HEK293T (cell line): ENCODE results near the gene SLC13A1.
"Not testable (repeated sequence)": the region's sequence is repeated elsewhere in the genome, so short reads cannot be mapped to it uniquely, and the experiment has no call there.

Source experiments
- CTCF ChIA-PET: fragments of 350-600 bp; formaldehyde crosslinking; extraction: SDS; loops from one replicate; lab custom pipeline; 2021; ENCODE audit warnings: antibody characterized with exemption, inconsistent platforms; lab: Yijun Ruan, JAX
- POLR2A ChIA-PET: fragments of 350-600 bp; formaldehyde crosslinking; extraction: SDS; loops from one replicate; lab custom pipeline; 2020; ENCODE audit warnings: antibody characterized with exemption, inconsistent platforms; lab: Yijun Ruan, JAX
- DNase-seq: peaks from one replicate; pipeline ENCODE4 v3.0.0; 2012; ENCODE audit warnings: mixed read lengths; ENCODE audit errors: extremely low spot score
- ARNT ChIP-seq: fragments of 450-650 bp; IDR thresholded peaks from 2 replicates; pipeline ENCODE4 v1.6.1; 2017; ENCODE audit warnings: mild to moderate bottlenecking
- BHLHE40 ChIP-seq: fragments of 450-650 bp; IDR thresholded peaks from 2 replicates; pipeline ENCODE4 v1.6.1; 2016; ENCODE audit warnings: mild to moderate bottlenecking, moderate library complexity, borderline replicate concordance
- CTBP1 ChIP-seq: fragments of 450-650 bp; IDR thresholded peaks from 2 replicates; pipeline ENCODE4 v1.6.1; 2016; ENCODE audit warnings: borderline replicate concordance
- ELF4 ChIP-seq: fragments of 450-650 bp; IDR thresholded peaks from 2 replicates; pipeline ENCODE4 v1.6.1; 2017; ENCODE audit warnings: antibody characterized with exemption
- FOXA1 ChIP-seq: fragments of 450-650 bp; IDR thresholded peaks from 2 replicates; pipeline ENCODE4 v1.6.1; 2016; ENCODE audit warnings: mild to moderate bottlenecking
- FOXK2 ChIP-seq: fragments of 450-650 bp; IDR thresholded peaks from 2 replicates; pipeline ENCODE4 v1.6.1; 2016; ENCODE audit warnings: mild to moderate bottlenecking
- FOXM1 ChIP-seq: fragments of 450-650 bp; IDR thresholded peaks from 2 replicates; pipeline ENCODE4 v1.6.1; 2017; ENCODE audit warnings: mild to moderate bottlenecking, borderline replicate concordance
- HDGF ChIP-seq: fragments of 450-650 bp; IDR thresholded peaks from 2 replicates; pipeline ENCODE4 v1.6.1; 2017; ENCODE audit warnings: antibody characterized with exemption, borderline replicate concordance
- L3MBTL2 ChIP-seq: fragments of 450-650 bp; conservative IDR thresholded peaks from 2 replicates; pipeline ENCODE4 v1.6.1; 2016; ENCODE audit warnings: mild to moderate bottlenecking
- LEF1 ChIP-seq: fragments of 450-650 bp; IDR thresholded peaks from 2 replicates; pipeline ENCODE4 v1.6.1; 2017; ENCODE audit warnings: mild to moderate bottlenecking, borderline replicate concordance
- NFRKB ChIP-seq: fragments of 450-650 bp; IDR thresholded peaks from 2 replicates; pipeline ENCODE4 v1.6.1; 2016; ENCODE audit warnings: mild to moderate bottlenecking, moderate library complexity
- PKNOX1 ChIP-seq: fragments of 450-650 bp; IDR thresholded peaks from 2 replicates; pipeline ENCODE4 v1.6.1; 2016
- SP1 ChIP-seq: fragments of 450-650 bp; IDR thresholded peaks from 2 replicates; pipeline ENCODE4 v1.6.1; 2017
- SUZ12 ChIP-seq: fragments of 450-650 bp; IDR thresholded peaks from 2 replicates; pipeline ENCODE4 v1.6.1; 2016; ENCODE audit warnings: mild to moderate bottlenecking
- TARDBP ChIP-seq: fragments of 450-650 bp; IDR thresholded peaks from 2 replicates; pipeline ENCODE4 v1.6.1; 2016
- ZNF384 ChIP-seq: fragments of 450-650 bp; IDR thresholded peaks from 2 replicates; pipeline ENCODE4 v1.6.1; 2016

Gene SLC13A1

GRCh38 chr7:123230147-123230546 lies 30.4 kb upstream of the SLC13A1 start:
- CTCF ChIA-PET = no interaction called here
- DNase-seq = no peak
- POLR2A ChIA-PET = no interaction called here
- no peak for TF ChIP-seq ELF4
- no peak for TF ChIP-seq FOXA1
- no peak for TF ChIP-seq CTBP1
- no peak for TF ChIP-seq TARDBP
- TF ChIP-seq NFRKB = no peak
- TF ChIP-seq ZNF384 = no peak
- TF ChIP-seq L3MBTL2 = no peak
- TF ChIP-seq HDGF = no peak
- no peak for TF ChIP-seq SP1
- TF ChIP-seq SUZ12 = no peak
- no peak for TF ChIP-seq BHLHE40
- TF ChIP-seq LEF1 = no peak
- no peak for TF ChIP-seq ARNT
- TF ChIP-seq FOXM1 = no peak
- TF ChIP-seq FOXK2 = no peak
- TF ChIP-seq PKNOX1 = no peak

GRCh38 chr7:123229426-123229825 lies 29.7 kb upstream of the SLC13A1 start:
- ChIA-PET POLR2A (no interaction called here), CTCF (no interaction called here)
- TF ChIP-seq SUZ12 = no peak
- TF ChIP-seq ZNF384 = no peak
- no peak for TF ChIP-seq NFRKB
- TF ChIP-seq LEF1 = no peak
- TF ChIP-seq L3MBTL2 = no peak
- no peak for TF ChIP-seq FOXA1
- no peak for TF ChIP-seq PKNOX1
- TF ChIP-seq ARNT = no peak
- TF ChIP-seq FOXM1 = no peak
- no peak for TF ChIP-seq SP1
- no peak for TF ChIP-seq CTBP1
- DNase-seq = no peak

- DNase-seq, CTCF ChIA-PET, POLR2A ChIA-PET: not testable (repeated sequence)
Measured at GRCh38 chr7:123227666-123228065, 27.9 kb upstream of the SLC13A1 start.

- POLR2A ChIA-PET = no interaction called here
- DNase-seq = no peak
- CTCF ChIA-PET = no interaction called here
- TF ChIP-seq ARNT (no peak), SP1 (no peak), FOXA1 (no peak), FOXK2 (no peak), BHLHE40 (no peak), SUZ12 (no peak), ELF4 (no peak), HDGF (no peak), LEF1 (no peak), ZNF384 (no peak), TARDBP (no peak), CTBP1 (no peak), PKNOX1 (no peak), NFRKB (no peak), L3MBTL2 (no peak)
Measured at GRCh38 chr7:123220396-123220795, 20.6 kb upstream of the SLC13A1 start.

GRCh38 chr7:123218866-123219265 lies 19.1 kb upstream of the SLC13A1 start:
- no peak for DNase-seq
- ChIA-PET CTCF (no interaction called here), POLR2A (no interaction called here)
- TF ChIP-seq L3MBTL2 (no peak), LEF1 (no peak), PKNOX1 (no peak)

- DNase-seq = no peak
- TF ChIP-seq FOXK2 (no peak), FOXA1 (no peak), SUZ12 (no peak), PKNOX1 (no peak), LEF1 (no peak), HDGF (no peak), ZNF384 (no peak)
- ChIA-PET CTCF (no interaction called here), POLR2A (no interaction called here)
Measured at GRCh38 chr7:123216825-123217224, 17.1 kb upstream of the SLC13A1 start.
